H9 (cell line): Measurements from ENCODE around the gene SWSAP1. TPM values are rescaled to one million over a fixed set of nuclear protein-coding genes. Genes with fewer than 3 reads are reported as not detected.

Experiments used
- DNase-seq: peaks from one replicate; pipeline ENCODE4 v3.0.0-alpha.2; 2017
- H2AFZ ChIP-seq: one replicate; pipeline ENCODE4 v1.6.1; 2013; ENCODE audit warnings: mild to moderate bottlenecking, low read length, control low read depth, moderate library complexity
- H2AK5ac ChIP-seq: 2 replicates; pipeline ENCODE4 v1.6.1; 2013; ENCODE audit warnings: low read length, control low read depth, mixed read lengths; ENCODE audit not compliant: insufficient read length
- H2BK120ac ChIP-seq: one replicate; pipeline ENCODE4 v1.6.1; 2013; ENCODE audit warnings: low read depth, mild to moderate bottlenecking, low read length, control low read depth, inconsistent platforms; ENCODE audit not compliant: poor library complexity, severe bottlenecking
- H2BK12ac ChIP-seq: 2 replicates; pipeline ENCODE4 v1.6.1; 2013; ENCODE audit warnings: low read length, control low read depth, mixed read lengths, low read depth; ENCODE audit not compliant: insufficient read length
- H2BK15ac ChIP-seq: 2 replicates; pipeline ENCODE4 v1.6.1; 2013; ENCODE audit warnings: low read depth, low read length, control low read depth
- H2BK20ac ChIP-seq: one replicate; pipeline ENCODE4 v1.6.1; 2013; ENCODE audit warnings: low read depth, mild to moderate bottlenecking, low read length, control low read depth, inconsistent platforms; ENCODE audit not compliant: poor library complexity, severe bottlenecking
- H2BK5ac ChIP-seq: 2 replicates; pipeline ENCODE4 v1.6.1; 2013; ENCODE audit warnings: low read length, control low read depth, mixed read lengths; ENCODE audit not compliant: insufficient read length
- H3K14ac ChIP-seq: 2 replicates; pipeline ENCODE4 v1.6.1; 2013; ENCODE audit warnings: low read length, control low read depth; ENCODE audit not compliant: insufficient read depth
- H3K18ac ChIP-seq: 2 replicates; pipeline ENCODE4 v1.6.1; 2013; ENCODE audit warnings: low read depth, mild to moderate bottlenecking, mixed read lengths, low read length, control low read depth; ENCODE audit not compliant: insufficient read length
- H3K23ac ChIP-seq: 2 replicates; pipeline ENCODE4 v1.6.1; 2013; ENCODE audit warnings: low read length, control low read depth, mixed read lengths, low read depth; ENCODE audit not compliant: insufficient read length
- H3K23me2 ChIP-seq: 2 replicates; pipeline ENCODE4 v1.6.1; 2013; ENCODE audit warnings: low read depth, mild to moderate bottlenecking, mixed read lengths, low read length, control low read depth; ENCODE audit not compliant: insufficient read length, poor library complexity, severe bottlenecking
- H3K27ac ChIP-seq: 2 replicates; pipeline ENCODE4 v1.5.1; 2013; ENCODE audit warnings: low read length, control low read depth, mixed read lengths, low read depth; ENCODE audit not compliant: insufficient read length
- H3K27me3 ChIP-seq: 2 replicates; pipeline ENCODE4 v1.6.1; 2013; ENCODE audit warnings: low read length, control low read depth, inconsistent platforms; ENCODE audit not compliant: insufficient read depth
- H3K4ac ChIP-seq: 2 replicates; pipeline ENCODE4 v1.6.1; 2013; ENCODE audit warnings: low read depth, mild to moderate bottlenecking, control low read depth, inconsistent platforms, low read length, moderate library complexity
- H3K4me1 ChIP-seq: 2 replicates; pipeline ENCODE4 v1.6.1; 2013; ENCODE audit warnings: low read length, control low read depth, inconsistent platforms; ENCODE audit not compliant: insufficient read depth
- H3K4me2 ChIP-seq: 2 replicates; pipeline ENCODE4 v1.6.1; 2013; ENCODE audit warnings: low read length, control low read depth, mixed read lengths; ENCODE audit not compliant: insufficient read length, insufficient read depth
- H3K56ac ChIP-seq: 2 replicates; pipeline ENCODE4 v1.6.1; 2013; ENCODE audit warnings: low read depth, mild to moderate bottlenecking, mixed read lengths, low read length, control low read depth; ENCODE audit not compliant: insufficient read length
- H3K79me1 ChIP-seq: 2 replicates; pipeline ENCODE4 v1.6.1; 2013; ENCODE audit warnings: low read depth, mild to moderate bottlenecking, moderate library complexity, low read length, control low read depth, inconsistent platforms; ENCODE audit not compliant: insufficient read depth, poor library complexity, severe bottlenecking
- H3K79me2 ChIP-seq: 2 replicates; pipeline ENCODE4 v1.6.1; 2013; ENCODE audit warnings: low read length, control low read depth, inconsistent platforms; ENCODE audit not compliant: insufficient read depth
- H3K9ac ChIP-seq: 2 replicates; pipeline ENCODE4 v1.6.1; 2013; ENCODE audit warnings: low read length, control low read depth, mixed read lengths; ENCODE audit not compliant: insufficient read length; ENCODE audit errors: extremely low read depth
- H3K9me3 ChIP-seq: one replicate; pipeline ENCODE4 v1.6.1; 2013; ENCODE audit warnings: low read depth, low read length, inconsistent platforms; ENCODE audit not compliant: control insufficient read depth
- H3T11ph ChIP-seq: one replicate; pipeline ENCODE4 v1.6.1; 2013; ENCODE audit warnings: mild to moderate bottlenecking, low read length, control low read depth, inconsistent platforms
- H4K20me1 ChIP-seq: one replicate; pipeline ENCODE4 v1.6.1; 2013; ENCODE audit not compliant: control insufficient read depth, insufficient read length, insufficient read depth
- H4K5ac ChIP-seq: 2 replicates; pipeline ENCODE4 v1.6.1; 2013; ENCODE audit warnings: low read depth, mild to moderate bottlenecking, mixed read lengths, low read length, control low read depth; ENCODE audit not compliant: insufficient read length
- H4K8ac ChIP-seq: replicated peaks from 2 replicates; pipeline ENCODE4 v1.6.1; 2013; ENCODE audit warnings: low read length, control low read depth, mixed read lengths, low read depth; ENCODE audit not compliant: insufficient read length
- H4K91ac ChIP-seq: 2 replicates; pipeline ENCODE4 v1.6.1; 2013; ENCODE audit warnings: low read depth, mild to moderate bottlenecking, moderate library complexity, mixed read lengths, low read length, control low read depth; ENCODE audit not compliant: insufficient read length
- H3K27ac Mint-ChIP-seq, 3 experiments: 2 replicates in 2 of 3; 3 replicates in 1 of 3; pipeline ENCODE4 v1.8.0; 2020 to 2021; ENCODE audit warnings: mixed read lengths in 3 of 3, mild to moderate bottlenecking in 1 of 3, moderate library complexity in 1 of 3
- H3K27me3 Mint-ChIP-seq: 2 replicates; pipeline ENCODE4 v1.8.0; 2021; ENCODE audit warnings: low read depth, mild to moderate bottlenecking, moderate library complexity, mixed read lengths
- H3K36me3 Mint-ChIP-seq, 3 experiments: 2 replicates in 2 of 3; 3 replicates in 1 of 3; pipeline ENCODE4 v1.8.0; 2020 to 2021; ENCODE audit warnings: low read depth in 3 of 3, mixed read lengths in 3 of 3; ENCODE audit not compliant: insufficient read depth in 1 of 3
- H3K4me1 Mint-ChIP-seq, 2 experiments: 2 replicates each; pipeline ENCODE4 v1.8.0; 2020; ENCODE audit warnings: mixed read lengths in 2 of 2
- H3K4me3 Mint-ChIP-seq, 2 experiments: 2 replicates in 1 of 2; 3 replicates in 1 of 2; pipeline ENCODE4 v1.8.0; 2020 to 2021; ENCODE audit warnings: mild to moderate bottlenecking in 2 of 2, mixed read lengths in 2 of 2, moderate library complexity in 1 of 2
- H3K9me3 Mint-ChIP-seq, 2 experiments: 2 replicates in 1 of 2; 3 replicates in 1 of 2; pipeline ENCODE4 v1.8.0; 2020; ENCODE audit warnings: mild to moderate bottlenecking in 2 of 2, mixed read lengths in 2 of 2, moderate library complexity in 1 of 2
- WGBS: extraction: QIAGEN DNeasy Blood & Tissue Kit; methylation state at CpG from one replicate; pipeline ENCODE4 v1.1.7; 2013; ENCODE audit warnings: missing lambda C conversion rate, low lambda C conversion rate, mixed read lengths; ENCODE audit not compliant: insufficient read length; ENCODE audit errors: extremely low coverage; 5-methylcytosine and 5-hydroxymethylcytosine counted together
- total RNA-seq: library from RNA; stranded (reverse); gene quantifications from 2 replicates; pipeline ENCODE4 v1.2.1, GENCODE V29; 2021
- TF ChIP-seq, protein P1 (sequence below): fragments of 200-600 bp; sonication (generic); conservative IDR thresholded peaks from 3 replicates; pipeline ENCODE4 v1.8.0; 2021; ENCODE audit warnings: antibody characterized with exemption, mild to moderate bottlenecking

SWSAP1 gene
- total RNA-seq, 1 experiment from 2014 or later = 3.8 TPM

DNA sequence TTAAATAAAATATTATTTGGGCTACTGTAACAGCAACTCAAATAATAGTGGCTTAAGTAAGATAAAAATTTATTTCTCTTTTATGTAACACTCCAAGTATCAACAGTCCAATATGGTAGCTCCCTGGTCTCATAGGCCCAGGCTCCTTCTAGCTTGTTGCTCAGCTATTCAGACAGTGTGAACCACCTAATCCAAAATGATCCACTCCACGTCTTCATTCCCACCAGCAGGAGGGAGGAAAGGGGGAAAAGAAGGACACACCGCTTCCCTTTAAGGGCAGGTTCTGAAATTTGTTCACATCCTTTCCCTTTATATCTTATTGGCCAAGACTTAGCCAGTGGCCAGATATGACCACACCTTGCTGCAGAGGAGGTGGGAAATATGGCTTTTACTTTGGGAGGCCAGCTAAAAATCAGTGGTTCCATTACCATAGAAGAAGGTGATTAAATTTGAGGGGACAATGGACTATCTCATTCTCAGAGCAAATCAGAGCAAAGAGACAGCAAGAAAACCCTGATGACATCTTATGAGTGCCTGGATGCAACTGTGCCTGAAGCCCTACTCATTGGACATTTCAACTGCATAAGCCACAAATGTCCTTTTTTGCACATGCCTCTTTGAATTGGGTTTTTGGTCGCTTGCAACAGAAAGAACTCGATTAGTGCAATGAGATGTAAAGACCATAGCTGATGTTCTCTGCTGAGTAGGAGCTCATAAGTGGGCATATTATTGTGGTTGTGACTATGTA is 16.6 kb downstream of the SWSAP1 start:
- Histone ChIP-seq H3K27ac (no peak overlapping the region), H3K4me2 (no peak overlapping the region), H3K18ac (no peak overlapping the region), H2BK15ac (no peak overlapping the region), H3K9me3 (no peaks in the 10 kb centered on the region), H4K5ac (no peak overlapping the region), H4K91ac (no peak overlapping the region), H3K79me1 (no peaks in the 10 kb centered on the region), H4K20me1 (no peaks in the 10 kb centered on the region), H3K14ac (no peak overlapping the region), H3K4me1 (peaks cover 2% of the 10 kb centered on the region; the same call in 1 of the 2 replicates), H3K56ac (no peak overlapping the region), H3T11ph (no peak overlapping the region), H3K79me2 (no peaks in the 10 kb centered on the region), H2BK20ac (no peak overlapping the region), H2BK12ac (no peak overlapping the region), H3K23ac (no peak overlapping the region), H2BK5ac (no peak overlapping the region), H3K9ac (no peak overlapping the region), H2BK120ac (no peak overlapping the region), H3K27me3 (no peaks in the 10 kb centered on the region), H3K4ac (no peak overlapping the region), H3K23me2 (no peaks in the 10 kb centered on the region), H4K8ac (no peak overlapping the region), H2AFZ (no peak overlapping the region), H2AK5ac (no peak overlapping the region)
- H3K4me1 Mint-ChIP-seq = peaks cover 4 to 6% of the 10 kb centered on the region in 2 experiments
- no CpG with 5 or more reads among the region's 4 CpGs for WGBS
- TF ChIP-seq, protein P1, sequence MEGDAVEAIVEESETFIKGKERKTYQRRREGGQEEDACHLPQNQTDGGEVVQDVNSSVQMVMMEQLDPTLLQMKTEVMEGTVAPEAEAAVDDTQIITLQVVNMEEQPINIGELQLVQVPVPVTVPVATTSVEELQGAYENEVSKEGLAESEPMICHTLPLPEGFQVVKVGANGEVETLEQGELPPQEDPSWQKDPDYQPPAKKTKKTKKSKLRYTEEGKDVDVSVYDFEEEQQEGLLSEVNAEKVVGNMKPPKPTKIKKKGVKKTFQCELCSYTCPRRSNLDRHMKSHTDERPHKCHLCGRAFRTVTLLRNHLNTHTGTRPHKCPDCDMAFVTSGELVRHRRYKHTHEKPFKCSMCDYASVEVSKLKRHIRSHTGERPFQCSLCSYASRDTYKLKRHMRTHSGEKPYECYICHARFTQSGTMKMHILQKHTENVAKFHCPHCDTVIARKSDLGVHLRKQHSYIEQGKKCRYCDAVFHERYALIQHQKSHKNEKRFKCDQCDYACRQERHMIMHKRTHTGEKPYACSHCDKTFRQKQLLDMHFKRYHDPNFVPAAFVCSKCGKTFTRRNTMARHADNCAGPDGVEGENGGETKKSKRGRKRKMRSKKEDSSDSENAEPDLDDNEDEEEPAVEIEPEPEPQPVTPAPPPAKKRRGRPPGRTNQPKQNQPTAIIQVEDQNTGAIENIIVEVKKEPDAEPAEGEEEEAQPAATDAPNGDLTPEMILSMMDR = no peak
- peaks cover 2% of the 10 kb centered on the region; the same call in 1 of the 2 replicates for H3K27me3 Mint-ChIP-seq
- peaks cover 7 to 17% (median 17%) of the 10 kb centered on the region in 3 experiments; a peak in 6 of 7 replicates for H3K36me3 Mint-ChIP-seq
- no peak overlapping the region for H3K4me3 Mint-ChIP-seq
- H3K9me3 Mint-ChIP-seq = peaks cover 0 to 3% of the 10 kb centered on the region in 2 experiments; a peak in 2 of 5 replicates
- H3K27ac Mint-ChIP-seq = no peak overlapping the region
- DNase-seq = no peak
